Panc1 (cell line): ENCODE measurements around the gene SUMF2. TPM values are rescaled to one million over a fixed set of nuclear protein-coding genes. Genes with fewer than 3 reads are reported as not detected.
"Not testable (repeated sequence)": the region's sequence is repeated elsewhere in the genome, so short reads cannot be mapped to it uniquely, and the experiment has no call there.

Source experiments
- ATAC-seq: fragments of 200-7000 bp; cut with Tn5 transposase; 2 replicates; pipeline ENCODE4 v1.9.1; 2020; ENCODE audit warnings: mild to moderate bottlenecking, moderate library complexity
- BruUV-seq: library from RNA; stranded (reverse); fragments of 400-500 nt; replicated peaks from 2 replicates; lab custom pipeline; 2021; lab: Mats Ljungman, UMichigan
- CTCF ChIA-PET: fragments of 300-600 bp; sonication (Branson Sonifier 250); formaldehyde crosslinking; loops from one replicate; lab custom pipeline; 2022; ENCODE audit warnings: antibody characterized with exemption; lab: Charles Lee
- POLR2A ChIA-PET: fragments of 300-600 bp; sonication (Branson Sonifier 250); formaldehyde crosslinking; loops from one replicate; lab custom pipeline; 2022; ENCODE audit warnings: antibody characterized with exemption; lab: Charles Lee
- DNase-seq: peaks from one replicate; pipeline ENCODE4 v3.0.0-alpha.2; 2010; ENCODE audit warnings: low read depth, low spot score
- H3K27ac ChIP-seq: 2 replicates; pipeline ENCODE4 v1.5.1; 2011; ENCODE audit warnings: mild to moderate bottlenecking, low read length, inconsistent platforms
- H3K27me3 ChIP-seq: fragments of 200-500 bp; sonication (Bioruptor generic); 2 replicates; pipeline ENCODE4 v1.6.0; 2014; ENCODE audit warnings: low read length, inconsistent platforms; ENCODE audit not compliant: control insufficient read depth, insufficient read depth
- H3K36me3 ChIP-seq: fragments of 200-500 bp; sonication (Bioruptor generic); 2 replicates; pipeline ENCODE4 v1.5.1; 2014; ENCODE audit warnings: inconsistent platforms, mild to moderate bottlenecking, low read length, moderate library complexity; ENCODE audit not compliant: control insufficient read depth, insufficient read depth
- H3K4me1 ChIP-seq: 2 replicates; pipeline ENCODE4 v1.5.1; 2011; ENCODE audit warnings: inconsistent platforms, mild to moderate bottlenecking, low read length, moderate library complexity; ENCODE audit not compliant: control insufficient read depth, insufficient read depth
- H3K4me3 ChIP-seq, 2 experiments: 2 replicates each; pipeline ENCODE4 v1.5.1; 2011 to 2012; ENCODE audit warnings: low read depth in 2 of 2, low read length in 2 of 2, mild to moderate bottlenecking in 2 of 2, inconsistent platforms in 1 of 2, moderate library complexity in 1 of 2
- H3K9me3 ChIP-seq: fragments of 200-500 bp; sonication (Bioruptor generic); 2 replicates; pipeline ENCODE4 v1.5.1; 2014; ENCODE audit warnings: low read depth, mild to moderate bottlenecking, inconsistent platforms, low read length, moderate library complexity; ENCODE audit not compliant: control insufficient read depth, insufficient read depth
- POLR2AphosphoS5 ChIP-seq: IDR thresholded peaks from 2 replicates; pipeline ENCODE4 v1.6.1; 2012; ENCODE audit warnings: mild to moderate bottlenecking, low read depth, low read length, moderate library complexity
- SIN3A ChIP-seq: IDR thresholded peaks from 2 replicates; pipeline ENCODE4 v1.6.1; 2012; ENCODE audit warnings: low read depth, mild to moderate bottlenecking, low read length, moderate library complexity, borderline replicate concordance; ENCODE audit not compliant: insufficient read depth
- TCF7L2 ChIP-seq: IDR thresholded peaks from 2 replicates; pipeline ENCODE4 v1.6.1; 2011; ENCODE audit warnings: mild to moderate bottlenecking, low read depth, low read length, inconsistent platforms
- in situ Hi-C: cut with HindIII; loops from 2 replicates; pipeline ENCODE4 v1.10.0; 2016; ENCODE audit warnings: low sequenced_read_pairs, low pct_unique_long_range_greater_than_20kb
- intact Hi-C: fragments of 100-400 bp; cut with micrococcal nuclease; formaldehyde crosslinking; loops from one replicate; pipeline ENCODE4 v1.10.0; 2022; ENCODE audit not compliant: unreplicated experiment
- total RNA-seq: library from RNA; stranded (reverse); gene quantifications from one replicate; pipeline ENCODE4 v1.2.1, GENCODE V29; 2021; ENCODE audit not compliant: unreplicated experiment
- TF ChIP-seq, protein P1 (sequence below): fragments of 450-650 bp; IDR thresholded peaks from 2 replicates; pipeline ENCODE4 v1.5.1; 2017; ENCODE audit warnings: mild to moderate bottlenecking
- TF ChIP-seq, protein P2 (sequence below), 2 experiments: IDR thresholded peaks; 2 replicates each; pipeline ENCODE4 v1.6.1; 2011 to 2012; ENCODE audit warnings: low read depth in 2 of 2, control low read depth in 1 of 2, low read length in 1 of 2, mild to moderate bottlenecking in 1 of 2, moderate library complexity in 1 of 2; ENCODE audit not compliant: insufficient read depth in 1 of 2

SUMF2 gene
- total RNA-seq, 1 experiment from 2014 or later, result 156 TPM

DNA sequence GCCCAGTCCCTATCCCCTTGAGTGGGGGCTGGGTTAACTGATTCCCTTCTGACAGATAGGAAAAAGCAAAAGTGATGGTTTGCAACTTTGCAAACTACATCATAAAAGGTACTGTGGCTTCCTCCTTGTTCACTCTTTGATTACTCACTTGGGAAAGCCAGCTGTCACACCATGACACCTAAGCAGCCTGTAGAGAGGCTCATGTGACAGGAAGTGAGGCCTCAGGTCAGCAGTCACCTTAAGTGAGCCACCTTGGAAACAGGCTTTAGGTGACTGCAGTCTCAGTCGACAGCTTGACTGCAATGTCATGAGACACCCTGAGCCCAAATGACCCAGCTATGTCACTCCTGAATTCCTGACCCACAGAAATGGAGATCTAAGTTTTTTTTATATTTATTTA lies 46.5 kb downstream of the SUMF2 start:
- CTCF ChIA-PET, result no interaction called here
- POLR2A ChIA-PET, result no interaction called here
- peaks cover 3% of the 10 kb centered on the region; the same call in 1 of the 2 replicates for H3K4me1 ChIP-seq
- TF ChIP-seq POLR2AphosphoS5 (no peak), TCF7L2 (no peak), SIN3A (no peak)
- TF ChIP-seq, protein P1, sequence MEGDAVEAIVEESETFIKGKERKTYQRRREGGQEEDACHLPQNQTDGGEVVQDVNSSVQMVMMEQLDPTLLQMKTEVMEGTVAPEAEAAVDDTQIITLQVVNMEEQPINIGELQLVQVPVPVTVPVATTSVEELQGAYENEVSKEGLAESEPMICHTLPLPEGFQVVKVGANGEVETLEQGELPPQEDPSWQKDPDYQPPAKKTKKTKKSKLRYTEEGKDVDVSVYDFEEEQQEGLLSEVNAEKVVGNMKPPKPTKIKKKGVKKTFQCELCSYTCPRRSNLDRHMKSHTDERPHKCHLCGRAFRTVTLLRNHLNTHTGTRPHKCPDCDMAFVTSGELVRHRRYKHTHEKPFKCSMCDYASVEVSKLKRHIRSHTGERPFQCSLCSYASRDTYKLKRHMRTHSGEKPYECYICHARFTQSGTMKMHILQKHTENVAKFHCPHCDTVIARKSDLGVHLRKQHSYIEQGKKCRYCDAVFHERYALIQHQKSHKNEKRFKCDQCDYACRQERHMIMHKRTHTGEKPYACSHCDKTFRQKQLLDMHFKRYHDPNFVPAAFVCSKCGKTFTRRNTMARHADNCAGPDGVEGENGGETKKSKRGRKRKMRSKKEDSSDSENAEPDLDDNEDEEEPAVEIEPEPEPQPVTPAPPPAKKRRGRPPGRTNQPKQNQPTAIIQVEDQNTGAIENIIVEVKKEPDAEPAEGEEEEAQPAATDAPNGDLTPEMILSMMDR, result no peak
- TF ChIP-seq, protein P2, sequence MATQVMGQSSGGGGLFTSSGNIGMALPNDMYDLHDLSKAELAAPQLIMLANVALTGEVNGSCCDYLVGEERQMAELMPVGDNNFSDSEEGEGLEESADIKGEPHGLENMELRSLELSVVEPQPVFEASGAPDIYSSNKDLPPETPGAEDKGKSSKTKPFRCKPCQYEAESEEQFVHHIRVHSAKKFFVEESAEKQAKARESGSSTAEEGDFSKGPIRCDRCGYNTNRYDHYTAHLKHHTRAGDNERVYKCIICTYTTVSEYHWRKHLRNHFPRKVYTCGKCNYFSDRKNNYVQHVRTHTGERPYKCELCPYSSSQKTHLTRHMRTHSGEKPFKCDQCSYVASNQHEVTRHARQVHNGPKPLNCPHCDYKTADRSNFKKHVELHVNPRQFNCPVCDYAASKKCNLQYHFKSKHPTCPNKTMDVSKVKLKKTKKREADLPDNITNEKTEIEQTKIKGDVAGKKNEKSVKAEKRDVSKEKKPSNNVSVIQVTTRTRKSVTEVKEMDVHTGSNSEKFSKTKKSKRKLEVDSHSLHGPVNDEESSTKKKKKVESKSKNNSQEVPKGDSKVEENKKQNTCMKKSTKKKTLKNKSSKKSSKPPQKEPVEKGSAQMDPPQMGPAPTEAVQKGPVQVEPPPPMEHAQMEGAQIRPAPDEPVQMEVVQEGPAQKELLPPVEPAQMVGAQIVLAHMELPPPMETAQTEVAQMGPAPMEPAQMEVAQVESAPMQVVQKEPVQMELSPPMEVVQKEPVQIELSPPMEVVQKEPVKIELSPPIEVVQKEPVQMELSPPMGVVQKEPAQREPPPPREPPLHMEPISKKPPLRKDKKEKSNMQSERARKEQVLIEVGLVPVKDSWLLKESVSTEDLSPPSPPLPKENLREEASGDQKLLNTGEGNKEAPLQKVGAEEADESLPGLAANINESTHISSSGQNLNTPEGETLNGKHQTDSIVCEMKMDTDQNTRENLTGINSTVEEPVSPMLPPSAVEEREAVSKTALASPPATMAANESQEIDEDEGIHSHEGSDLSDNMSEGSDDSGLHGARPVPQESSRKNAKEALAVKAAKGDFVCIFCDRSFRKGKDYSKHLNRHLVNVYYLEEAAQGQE (IDR thresholded peaks at IDR 0.05; ENCODE audit: insufficient read depth in 1 of 2, low read depth in 2 of 2, low read length in 1 of 2), result no peak
- in situ Hi-C loops (no loop called here), intact Hi-C loops (no loop called here)
- no peak for DNase-seq
- no TSS peak for BruUV-seq
- no peak overlapping the region for H3K27ac ChIP-seq
- H3K36me3 ChIP-seq, result no peaks in the 10 kb centered on the region
- no peak for ATAC-seq
- H3K4me3 ChIP-seq, result no peak overlapping the region
- no peaks in the 10 kb centered on the region for H3K9me3 ChIP-seq
- no peaks in the 10 kb centered on the region for H3K27me3 ChIP-seq

DNA sequence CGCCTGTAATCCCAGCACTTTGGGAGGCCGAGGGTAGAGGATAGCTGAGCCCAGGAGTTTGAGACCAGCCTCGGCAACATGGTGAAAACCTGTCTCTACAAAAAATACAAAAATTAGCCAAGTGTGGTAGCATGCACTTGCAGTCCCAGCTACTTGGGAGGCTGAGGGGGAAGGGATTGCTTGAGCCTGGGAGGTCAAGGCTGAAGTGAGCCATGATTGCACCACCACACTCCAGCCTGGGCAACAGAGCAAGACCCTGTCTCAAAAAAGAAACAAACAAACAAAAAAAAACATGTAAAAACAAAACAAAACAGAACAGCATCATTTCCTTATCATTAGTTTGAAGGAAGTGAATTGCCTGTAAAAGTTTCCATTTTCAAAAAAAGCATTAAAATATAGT lies 48.2 kb downstream of the SUMF2 start:
- DNase-seq, H3K4me1 ChIP-seq, H3K36me3 ChIP-seq, intact Hi-C loops, H3K27me3 ChIP-seq, CTCF ChIA-PET, BruUV-seq, in situ Hi-C loops, ATAC-seq, POLR2A ChIA-PET, H3K9me3 ChIP-seq, H3K4me3 ChIP-seq, H3K27ac ChIP-seq: not testable (repeated sequence)

DNA sequence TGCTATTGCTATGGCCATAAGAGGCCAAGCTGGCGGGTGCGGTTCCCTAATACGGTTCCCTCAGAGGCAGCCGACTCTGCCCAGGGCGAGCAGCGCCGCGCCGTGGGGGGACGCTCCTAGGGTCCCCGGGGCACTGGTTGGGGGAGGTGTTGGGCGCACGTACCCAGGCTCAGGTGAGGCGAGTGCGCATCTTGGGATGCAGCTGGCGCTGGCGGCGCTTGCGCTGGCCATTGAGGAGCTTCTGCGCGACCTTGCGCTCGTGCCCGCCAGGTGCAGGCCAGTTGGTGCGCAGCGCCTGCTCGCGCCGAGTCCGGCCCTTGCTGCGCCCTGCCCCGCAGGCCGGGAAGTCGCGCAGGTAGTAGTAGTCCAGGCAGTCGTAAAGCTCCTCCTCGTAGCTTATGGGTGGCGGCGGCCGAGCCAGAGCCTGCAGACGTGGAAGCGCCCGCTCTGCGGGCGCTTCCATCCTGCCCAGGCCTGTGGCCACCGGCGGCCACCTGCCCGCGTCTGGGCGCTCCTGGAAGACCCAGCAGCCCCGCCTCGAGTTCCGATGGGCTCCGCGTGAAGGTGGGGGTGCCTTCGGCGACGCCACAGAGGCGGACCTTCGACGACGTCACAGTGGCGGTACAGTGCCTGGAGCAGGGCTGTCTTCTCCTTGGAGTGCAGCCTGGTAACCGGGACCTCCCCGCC lies 51.9 kb downstream of the SUMF2 start, which contains the start of gene NUPR2:
Gene NUPR2, minus strand, starts transcription at position 566 of the 687 bp plus-strand sequence. Its CDS starts 103 bp downstream, at position 463.
- ChIA-PET POLR2A (no interaction called here), CTCF (interaction anchor here (0.6 kb wide), 3 partner anchors 11 to 435 kb away, joined by 3 to 11 read pairs (median 4); no protein-coding TSS in a partner anchor)
- DNase-seq (no peak), ATAC-seq (peak; percentile 83)
- no peak for TF ChIP-seq SIN3A
- TF ChIP-seq, protein P2 (IDR thresholded peaks at IDR 0.05; ENCODE audit: insufficient read depth in 1 of 2, low read depth in 2 of 2, low read length in 1 of 2), result no peak
- no peak for TF ChIP-seq POLR2AphosphoS5
- TF ChIP-seq, protein P1, result no peak
- TF ChIP-seq TCF7L2, result no peak
- Histone ChIP-seq H3K27ac (no peak within 1 kb of the TSS), H3K9me3 (no peaks in the 10 kb centered on the region), H3K4me3 (peak within 1 kb of the TSS; percentile 26 to 48; a peak in 3 of 4 replicates), H3K4me1 (no peaks in the 10 kb centered on the region), H3K36me3 (no peaks in the 10 kb centered on the region), H3K27me3 (no peaks in the 10 kb centered on the region)
- no TSS peak for BruUV-seq
- intact Hi-C loops (no loop called here), in situ Hi-C loops (no loop called here)
